GM12878 (cell line): ENCODE data around the gene PLXNA4. TPM values are rescaled to one million over a fixed set of nuclear protein-coding genes. Genes with fewer than 3 reads are reported as not detected.

Experiments
- ATAC-seq: fragments of 200-7000 bp; cut with Tn5 transposase; 3 replicates; pipeline ENCODE4 v1.9.1; 2020; ENCODE audit warnings: mild to moderate bottlenecking, moderate library complexity
- BruUV-seq: library from RNA; stranded (reverse); fragments of 400-500 nt; replicated peaks from 2 replicates; lab custom pipeline; 2021; lab: Mats Ljungman, UMichigan
- CTCF ChIA-PET: fragments of 300-600 bp; sonication (Branson Sonifier 250); formaldehyde crosslinking; extraction: SDS; loops from one replicate; lab custom pipeline; 2021; ENCODE audit warnings: inconsistent platforms; lab: Yijun Ruan, JAX
- POLR2A ChIA-PET: fragments of 350-600 bp; formaldehyde crosslinking; extraction: SDS; loops from one replicate; lab custom pipeline; 2021; ENCODE audit warnings: inconsistent platforms; lab: Charles Lee
- RAD21 ChIA-PET: fragments of 300-600 bp; sonication (Branson Sonifier 250); formaldehyde crosslinking; loops from one replicate; lab custom pipeline; 2023; ENCODE audit warnings: antibody characterized with exemption; ENCODE audit not compliant: unreplicated experiment; lab: Charles Lee
- SMC1A ChIA-PET: fragments of 300-600 bp; sonication (Branson Sonifier 250); formaldehyde crosslinking; loops from one replicate; lab custom pipeline; 2023; ENCODE audit not compliant: unreplicated experiment, uncharacterized antibody; lab: Charles Lee
- DNase-seq: peaks from one replicate; pipeline ENCODE4 v3.0.0-alpha.2; 2011; ENCODE audit warnings: low read depth, low spot score
- FAIRE-seq: peaks from 3 replicates; lab custom pipeline; 2011; peaks lifted over from hg19 to GRCh38; lab: Jason Lieb, UNC
- H2AFZ ChIP-seq: 2 replicates; pipeline ENCODE4 v1.6.0; 2011; ENCODE audit warnings: low read depth, low read length, control low read depth; ENCODE audit not compliant: control insufficient read depth
- H3K27ac ChIP-seq: 2 replicates; pipeline ENCODE4 v1.5.1; 2011; ENCODE audit warnings: control low read depth; ENCODE audit not compliant: control insufficient read depth, insufficient read depth
- H3K27me3 ChIP-seq, 2 experiments: replicated peaks in 1 of 2; 2 replicates each; pipeline versions ENCODE4 v1.6.0 to v1.6.1; 2011; ENCODE audit warnings: low read length in 1 of 2; ENCODE audit not compliant: control insufficient read depth in 2 of 2, insufficient read depth in 2 of 2
- H3K36me3 ChIP-seq, 2 experiments: 2 replicates each; pipeline ENCODE4 v1.5.1; 2011; ENCODE audit warnings: low read length in 1 of 2; ENCODE audit not compliant: control insufficient read depth in 2 of 2, insufficient read depth in 2 of 2
- H3K4me1 ChIP-seq: 2 replicates; pipeline ENCODE4 v1.6.1; 2011; ENCODE audit warnings: mild to moderate bottlenecking, low read length, moderate library complexity, mixed read lengths; ENCODE audit not compliant: control insufficient read depth, insufficient read depth
- H3K4me2 ChIP-seq: 2 replicates; pipeline ENCODE4 v1.6.0; 2011; ENCODE audit warnings: control low read depth; ENCODE audit not compliant: control insufficient read depth, insufficient read depth
- H3K4me3 ChIP-seq: fragments of 200-600 bp; sonication (generic); 2 replicates; pipeline ENCODE4 v1.5.1; 2016
- H3K79me2 ChIP-seq: 2 replicates; pipeline ENCODE4 v1.6.0; 2011; ENCODE audit warnings: low read length; ENCODE audit not compliant: control insufficient read depth, insufficient read depth
- H3K9ac ChIP-seq: 2 replicates; pipeline ENCODE4 v1.8.0; 2011; ENCODE audit warnings: low read length, control low read depth, mixed read lengths; ENCODE audit not compliant: control insufficient read depth, insufficient read depth
- H3K9me3 ChIP-seq: replicated peaks from 3 replicates; pipeline ENCODE4 v1.5.1; 2011; ENCODE audit warnings: mild to moderate bottlenecking, low read length; ENCODE audit not compliant: control insufficient read depth, insufficient read depth
- H4K20me1 ChIP-seq: 2 replicates; pipeline ENCODE4 v1.6.0; 2011; ENCODE audit not compliant: control insufficient read depth, insufficient read depth
- CEBPB ChIP-seq, 2 experiments: fragments of 150-350 bp in 1 of 2; IDR thresholded peaks; 2 replicates each; pipeline ENCODE4 v1.6.1; 2012 to 2014; ENCODE audit warnings: low read depth in 2 of 2, low read length in 2 of 2, borderline replicate concordance in 1 of 2, inconsistent platforms in 1 of 2
- ESRRA ChIP-seq: IDR thresholded peaks from 2 replicates; pipeline ENCODE4 v1.6.1; 2012; ENCODE audit warnings: mild to moderate bottlenecking, low read length, improper control_type of control experiment
- MTA3 ChIP-seq: IDR thresholded peaks from 2 replicates; pipeline ENCODE4 v1.6.1; 2012; ENCODE audit warnings: low read length, inconsistent platforms, borderline replicate concordance
- POLR2AphosphoS2 ChIP-seq: IDR thresholded peaks from 2 replicates; pipeline ENCODE4 v1.6.1; 2011; ENCODE audit warnings: low read depth, mild to moderate bottlenecking, low read length, improper control_type of control experiment, moderate library complexity
- RB1 ChIP-seq: fragments of 450-650 bp; formaldehyde crosslinking; IDR thresholded peaks from 2 replicates; pipeline ENCODE4 v1.6.1; 2017; ENCODE audit warnings: mild to moderate bottlenecking, borderline replicate concordance
- RFX5 ChIP-seq: IDR thresholded peaks from 2 replicates; pipeline ENCODE4 v1.6.1; 2011; ENCODE audit warnings: low read depth, low read length, improper control_type of control experiment
- SP1 ChIP-seq: IDR thresholded peaks from one replicate; pipeline ENCODE4 v1.6.1; 2011; ENCODE audit warnings: low read depth, low read length
- WGBS: methylation state at CpG from one replicate; pipeline ENCODE4 v1.1.6; 2016; ENCODE audit warnings: low lambda C conversion rate; ENCODE audit not compliant: insufficient replicate concordance, insufficient coverage; ENCODE audit errors: missing lambda C conversion rate; 5-methylcytosine and 5-hydroxymethylcytosine counted together
- in situ Hi-C: fragments of 300-500 bp; cut with MboI; formaldehyde crosslinking; loops from 9 replicates; pipeline ENCODE4 v1.14.3; 2018; ENCODE audit warnings: mixed read lengths
- intact Hi-C: fragments of 100-400 bp; cut with micrococcal nuclease; formaldehyde crosslinking; loops from one replicate; pipeline ENCODE4 v1.14.2; 2022; ENCODE audit not compliant: unreplicated experiment
- polyA plus RNA-seq, 11 experiments: library from polyadenylated mRNA; depleted of rRNA in 4 of 11; unstranded in 6 of 11; stranded (reverse) in 5 of 11; fragments of >200 nt; fragmentation: Nextera tagmentation in 4 of 11; fragmentation: Illumina TruSeq in 1 of 11; extraction: Ambion mirVana in 4 of 11; extraction: Trizol in 1 of 11; gene quantifications; 1 replicate in 1 of 11; 2 replicates in 10 of 11; pipeline versions ENCODE4 v1.2.1 to v1.2.3, GENCODE V29; 2011 to 2016; ENCODE audit warnings: inconsistent platforms in 2 of 11, missing spikeins in 2 of 11, low read depth in 1 of 11
- total RNA-seq, 4 experiments: library from RNA; depleted of rRNA in 3 of 4; stranded (reverse); fragments of >200 nt in 3 of 4; fragmentation: Illumina TruSeq in 1 of 4; extraction: Trizol in 1 of 4; gene quantifications; 2 replicates each; pipeline versions ENCODE4 v1.2.1 to v1.2.3, GENCODE V29; 2013 to 2021
- TF ChIP-seq, protein P1 (sequence below): IDR thresholded peaks from 2 replicates; pipeline ENCODE4 v1.6.1; 2011; ENCODE audit warnings: low read depth, mild to moderate bottlenecking, low read length, moderate library complexity, borderline replicate concordance; ENCODE audit errors: extremely low read depth
- TF ChIP-seq, protein P2 (sequence below): IDR thresholded peaks from 2 replicates; pipeline ENCODE4 v1.6.1; 2011; ENCODE audit warnings: low read depth, low read length, improper control_type of control experiment, borderline replicate concordance

PLXNA4 gene
- total and polyA plus RNA-seq, 10 of the 15 experiments (the other 5 are each of a cell fraction or from before 2014, with no cell fraction given) = 0.03 TPM; not detected in 9

DNA sequence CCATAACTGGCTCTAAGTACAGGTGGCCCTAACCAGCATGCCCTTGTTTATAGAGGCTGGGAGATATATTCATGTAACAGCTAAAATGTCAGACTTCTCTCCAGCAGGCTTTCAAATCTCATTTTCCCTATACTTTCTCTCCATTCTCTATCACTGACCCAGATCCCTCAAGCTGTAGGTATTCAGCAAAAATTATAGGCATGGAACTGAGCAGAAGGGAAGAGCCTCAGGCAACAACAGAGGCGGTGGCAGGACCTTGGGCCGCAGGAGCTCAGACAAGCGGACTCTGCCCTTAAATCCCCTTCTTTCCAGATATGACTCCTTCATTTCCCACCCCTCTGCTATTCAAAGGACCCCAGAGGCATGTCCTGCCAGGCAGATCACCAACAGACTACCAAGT is 417.4 kb downstream of the PLXNA4 start:
- H3K4me1 ChIP-seq = no peaks in the 10 kb centered on the region
- H2AFZ ChIP-seq = no peak overlapping the region
- TF ChIP-seq, protein P1, sequence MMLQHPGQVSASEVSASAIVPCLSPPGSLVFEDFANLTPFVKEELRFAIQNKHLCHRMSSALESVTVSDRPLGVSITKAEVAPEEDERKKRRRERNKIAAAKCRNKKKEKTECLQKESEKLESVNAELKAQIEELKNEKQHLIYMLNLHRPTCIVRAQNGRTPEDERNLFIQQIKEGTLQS = no peak
- no peak for TF ChIP-seq MTA3
- TF ChIP-seq ESRRA = no peak
- no peak for TF ChIP-seq RFX5
- TF ChIP-seq POLR2AphosphoS2 = no peak
- TF ChIP-seq, protein P2, sequence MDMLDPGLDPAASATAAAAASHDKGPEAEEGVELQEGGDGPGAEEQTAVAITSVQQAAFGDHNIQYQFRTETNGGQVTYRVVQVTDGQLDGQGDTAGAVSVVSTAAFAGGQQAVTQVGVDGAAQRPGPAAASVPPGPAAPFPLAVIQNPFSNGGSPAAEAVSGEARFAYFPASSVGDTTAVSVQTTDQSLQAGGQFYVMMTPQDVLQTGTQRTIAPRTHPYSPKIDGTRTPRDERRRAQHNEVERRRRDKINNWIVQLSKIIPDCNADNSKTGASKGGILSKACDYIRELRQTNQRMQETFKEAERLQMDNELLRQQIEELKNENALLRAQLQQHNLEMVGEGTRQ = no peak
- no peak for TF ChIP-seq CEBPB (IDR thresholded peaks at IDR 0.05; ENCODE audit: borderline replicate concordance in 1 of 2, low read depth in 2 of 2, low read length in 2 of 2)
- no peak for TF ChIP-seq SP1
- TF ChIP-seq RB1 = no peak
- H3K9ac ChIP-seq = no peak overlapping the region
- H4K20me1 ChIP-seq = no peaks in the 10 kb centered on the region
- no TSS peak for BruUV-seq
- no peaks in the 10 kb centered on the region for H3K79me2 ChIP-seq
- ChIA-PET CTCF (no interaction called here), RAD21 (no interaction called here), POLR2A (no interaction called here), SMC1A (no interaction called here)
- no peaks in the 10 kb centered on the region for H3K27me3 ChIP-seq
- intact Hi-C loops (no loop called here), in situ Hi-C loops (no loop called here)
- H3K36me3 ChIP-seq = no peaks in the 10 kb centered on the region
- no peak overlapping the region for H3K4me2 ChIP-seq
- WGBS = 59% methylated on average over 3 of the region's 3 CpGs
- no peak for DNase-seq
- H3K9me3 ChIP-seq = no peaks in the 10 kb centered on the region
- ATAC-seq = no peak
- no peak overlapping the region for H3K27ac ChIP-seq
- no peak overlapping the region for H3K4me3 ChIP-seq
- no peak for FAIRE-seq
